Stimulated activated effector memory CD8-positive, alpha-beta T cell treated with anti-CD3 and anti-CD28 coated beads, Interleukin-12 subunit alpha, Interleukin-12 subunit beta, amount 100 ng/mL, for 72 hours (primary cell): ENCODE data around the gene GSK3B.

Experiments
- ATAC-seq: fragments of 150-1000 bp; cut with Tn5 transposase; 2 replicates; pipeline ENCODE4 v1.10.0; 2021
- DNase-seq, 2 donors: peaks; one replicate each; pipeline ENCODE4 v3.0.0; 2021 to 2022; ENCODE audit warnings: low spot score in 2 of 2
- H3K27ac Mint-ChIP-seq: one replicate; pipeline ENCODE4 v1.8.0; 2022; ENCODE audit warnings: mild to moderate bottlenecking, mixed read lengths
- H3K36me3 Mint-ChIP-seq: one replicate; pipeline ENCODE4 v1.8.0; 2022; ENCODE audit warnings: mild to moderate bottlenecking, mixed read lengths
- H3K4me1 Mint-ChIP-seq: one replicate; pipeline ENCODE4 v1.8.0; 2022; ENCODE audit warnings: mixed read lengths
- H3K4me3 Mint-ChIP-seq: one replicate; pipeline ENCODE4 v1.8.0; 2022; ENCODE audit warnings: mild to moderate bottlenecking, mixed read lengths
- H3K9me3 Mint-ChIP-seq: one replicate; pipeline ENCODE4 v1.8.0; 2022; ENCODE audit warnings: mixed read lengths

Gene GSK3B

DNA sequence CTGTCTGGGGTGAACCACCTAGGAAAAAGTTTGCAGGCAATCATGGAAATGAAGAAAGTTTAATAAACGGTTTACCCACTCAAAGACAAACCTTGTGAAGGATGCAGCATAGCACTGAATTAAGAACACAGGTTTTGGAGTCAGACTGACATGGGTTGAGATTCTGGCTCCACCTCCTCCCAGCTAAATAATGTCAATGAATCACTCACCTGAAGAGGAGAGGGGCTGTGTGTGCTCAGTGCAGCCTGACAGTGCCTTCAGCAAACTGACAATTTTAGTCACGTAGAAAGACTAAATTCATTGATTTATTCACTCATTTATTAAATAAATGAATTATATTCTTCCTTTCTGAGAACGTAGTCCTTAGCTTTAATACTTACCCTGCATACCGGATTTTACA, 293.4 kb downstream of the GSK3B start:
- H3K9me3 Mint-ChIP-seq = no peaks in the 10 kb centered on the region
- H3K36me3 Mint-ChIP-seq = no peaks in the 10 kb centered on the region
- no peak for DNase-seq
- ATAC-seq = no peak
- no peaks in the 10 kb centered on the region for H3K4me1 Mint-ChIP-seq
- H3K4me3 Mint-ChIP-seq = no peak overlapping the region
- H3K27ac Mint-ChIP-seq = no peak overlapping the region

DNA sequence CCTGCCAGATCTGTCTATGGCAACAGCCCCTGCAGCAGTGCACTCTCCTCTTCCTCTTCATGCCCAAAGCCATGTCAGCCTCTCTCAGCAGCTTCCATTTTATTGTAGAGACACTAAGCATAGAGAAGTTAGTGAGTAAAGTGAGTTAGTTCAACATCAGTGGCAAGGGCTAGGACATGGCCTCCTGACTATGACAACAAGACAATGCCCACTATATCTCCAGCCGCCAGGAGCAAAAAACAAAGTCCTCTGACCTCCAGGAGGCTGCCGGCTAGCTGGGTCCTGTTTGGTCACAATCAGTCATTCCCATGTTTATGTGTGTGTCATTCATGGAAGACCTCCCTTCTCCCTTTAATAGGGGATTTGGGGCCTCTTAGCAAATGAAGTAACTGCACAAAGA, 297.5 kb downstream of the GSK3B start:
- ATAC-seq (no peak), DNase-seq (no peak)
- Mint-ChIP-seq H3K4me3 (no peak overlapping the region), H3K9me3 (no peaks in the 10 kb centered on the region), H3K27ac (no peak overlapping the region), H3K36me3 (no peaks in the 10 kb centered on the region), H3K4me1 (no peaks in the 10 kb centered on the region)

DNA sequence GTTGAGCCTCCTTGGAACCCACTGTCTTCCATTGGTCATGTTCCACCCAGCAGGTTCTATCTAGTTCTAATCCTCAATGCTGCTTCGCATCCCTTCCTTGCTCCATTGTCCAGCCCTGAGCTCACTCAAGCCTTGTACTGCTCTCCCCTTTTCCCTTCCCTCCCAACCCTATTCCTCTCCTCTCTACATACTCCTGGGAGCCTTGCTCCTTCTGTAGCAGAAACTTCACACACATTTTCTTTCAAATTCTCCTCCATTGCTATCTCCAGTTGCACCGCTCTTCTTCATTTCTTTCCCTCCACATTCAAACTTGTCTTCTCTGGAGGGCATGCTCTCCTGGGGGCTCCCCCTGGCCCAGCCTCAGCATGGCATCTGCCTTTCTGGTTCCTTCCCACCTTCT, 297.9 kb downstream of the GSK3B start:
- H3K9me3 Mint-ChIP-seq = no peaks in the 10 kb centered on the region
- no peak overlapping the region for H3K4me3 Mint-ChIP-seq
- no peaks in the 10 kb centered on the region for H3K4me1 Mint-ChIP-seq
- H3K27ac Mint-ChIP-seq = no peak overlapping the region
- DNase-seq (no peak), ATAC-seq (peak; percentile 38)
- H3K36me3 Mint-ChIP-seq = no peaks in the 10 kb centered on the region

DNA sequence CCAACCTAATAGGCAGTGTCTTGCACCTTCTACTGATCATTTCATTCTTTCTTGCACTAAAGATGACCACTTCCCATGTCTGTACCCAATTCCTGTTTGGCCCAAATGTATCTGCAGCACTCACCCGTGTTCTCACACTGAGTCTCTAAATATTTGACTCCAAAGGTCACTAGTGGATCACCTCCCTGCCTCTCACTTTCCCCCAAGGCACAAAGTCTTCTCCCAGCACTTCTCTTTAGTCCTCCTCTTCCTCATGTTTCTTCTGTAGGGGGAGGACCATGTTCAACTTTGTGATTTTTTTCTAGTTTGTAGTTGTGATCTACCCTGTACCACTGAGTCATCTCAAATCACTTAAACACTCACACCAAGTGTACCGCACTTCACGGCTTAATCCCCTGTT, 298.4 kb downstream of the GSK3B start:
- Mint-ChIP-seq H3K27ac (no peak overlapping the region), H3K4me1 (no peaks in the 10 kb centered on the region), H3K9me3 (no peaks in the 10 kb centered on the region), H3K4me3 (no peak overlapping the region), H3K36me3 (no peaks in the 10 kb centered on the region)
- DNase-seq (no peak), ATAC-seq (no peak)

DNA sequence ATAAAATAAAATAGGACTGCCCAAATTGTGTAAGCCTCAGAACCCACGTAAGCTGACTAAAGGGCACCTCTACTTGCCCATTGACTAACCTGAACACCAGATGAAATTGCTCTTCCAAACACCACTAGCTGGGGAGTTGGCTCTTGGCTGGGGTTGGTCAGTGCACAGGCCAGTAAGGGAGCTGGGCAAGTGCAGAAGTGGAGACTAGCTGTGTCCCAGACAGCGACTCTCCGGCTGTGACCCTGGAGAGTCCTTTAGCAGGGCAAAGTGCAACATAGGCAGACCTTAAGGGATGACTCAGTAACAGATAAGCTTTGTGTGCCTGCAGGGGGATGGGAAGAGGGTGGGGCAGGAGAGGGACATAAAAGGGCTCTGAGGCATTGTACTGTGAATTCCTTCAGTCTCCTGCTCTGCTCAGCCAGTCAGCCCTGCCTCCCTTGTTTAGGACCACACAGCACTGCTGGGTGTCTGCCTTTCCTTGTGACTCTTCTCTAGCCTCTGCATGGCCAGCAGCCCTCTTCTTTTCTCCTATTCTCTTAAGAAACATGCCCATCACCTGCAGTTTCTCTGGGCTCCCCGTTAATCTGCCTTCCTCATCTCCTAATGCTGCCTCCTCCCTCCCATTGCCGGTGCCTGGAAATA, 299.2 kb downstream of the GSK3B start:
- Mint-ChIP-seq H3K36me3 (no peaks in the 10 kb centered on the region), H3K27ac (no peak overlapping the region), H3K9me3 (no peaks in the 10 kb centered on the region), H3K4me3 (no peak overlapping the region), H3K4me1 (no peaks in the 10 kb centered on the region)
- no peak for DNase-seq
- ATAC-seq = peak; percentile 31

DNA sequence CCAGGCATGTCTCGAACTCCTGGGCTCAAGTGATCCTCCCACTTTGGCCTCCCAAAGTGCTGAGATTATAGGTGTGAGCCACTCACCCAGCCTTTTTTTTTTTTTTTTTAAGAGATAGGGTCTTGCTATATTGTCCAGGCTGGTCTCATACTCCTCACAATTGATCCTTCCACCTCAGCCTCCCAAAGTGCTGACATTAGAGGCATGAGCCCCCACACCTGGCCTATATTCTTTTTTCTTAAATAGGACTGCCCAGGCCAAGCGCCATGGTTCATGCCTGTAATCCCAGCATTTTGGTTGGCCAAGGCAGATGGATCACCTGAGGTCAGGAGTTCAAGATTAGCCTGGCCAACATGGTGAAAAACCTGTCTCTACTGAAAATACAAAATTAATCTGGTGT, 299.8 kb downstream of the GSK3B start:
- H3K36me3 Mint-ChIP-seq = no peaks in the 10 kb centered on the region
- no peak overlapping the region for H3K4me3 Mint-ChIP-seq
- H3K27ac Mint-ChIP-seq = no peak overlapping the region
- no peaks in the 10 kb centered on the region for H3K9me3 Mint-ChIP-seq
- H3K4me1 Mint-ChIP-seq = no peaks in the 10 kb centered on the region
- DNase-seq (no peak), ATAC-seq (no peak)

DNA sequence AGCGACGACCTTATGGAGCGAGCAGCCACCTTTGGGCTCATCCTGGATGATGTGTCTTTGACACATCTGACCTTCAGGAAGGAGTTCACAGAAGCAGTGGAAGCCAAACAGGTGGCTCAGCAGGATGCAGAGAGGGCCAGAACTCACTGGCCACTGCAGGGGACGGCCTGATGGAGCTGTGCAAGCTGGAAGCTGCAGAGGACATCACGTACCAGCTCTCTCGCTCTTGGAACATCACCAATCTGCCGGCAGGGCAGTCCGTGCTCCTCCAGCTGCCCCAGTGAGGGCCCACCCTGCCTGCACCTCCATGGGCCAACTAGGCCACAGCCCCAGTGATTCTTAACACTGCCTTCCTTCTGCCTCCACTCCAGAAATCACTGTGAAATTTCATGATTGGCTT, 302.0 kb downstream of the GSK3B start:
- Mint-ChIP-seq H3K9me3 (no peaks in the 10 kb centered on the region), H3K36me3 (no peaks in the 10 kb centered on the region), H3K4me3 (no peak overlapping the region), H3K27ac (no peak overlapping the region), H3K4me1 (no peaks in the 10 kb centered on the region)
- ATAC-seq (no peak), DNase-seq (no peak)

DNA sequence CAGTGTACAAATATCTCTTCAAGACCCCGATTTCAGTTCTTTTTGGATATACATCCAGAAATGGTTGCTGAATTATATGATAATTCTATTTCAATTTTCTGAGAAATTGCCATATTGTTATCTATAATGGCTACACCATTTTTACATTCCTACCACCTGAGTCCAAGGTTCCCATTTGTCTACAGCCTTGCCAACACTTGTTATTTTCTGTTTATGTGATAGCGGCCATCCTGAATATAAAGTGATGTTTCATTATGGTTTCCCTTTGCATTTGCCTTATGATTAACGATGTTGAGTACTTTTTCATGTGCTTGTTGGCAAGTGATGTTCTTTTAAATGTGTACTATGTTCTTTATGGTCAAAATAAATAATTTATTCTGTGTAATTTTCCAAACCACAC, 303.9 kb downstream of the GSK3B start:
- Mint-ChIP-seq H3K27ac (no peak overlapping the region), H3K36me3 (no peaks in the 10 kb centered on the region), H3K4me1 (no peaks in the 10 kb centered on the region), H3K4me3 (no peak overlapping the region), H3K9me3 (no peaks in the 10 kb centered on the region)
- DNase-seq = no peak
- no peak for ATAC-seq

DNA sequence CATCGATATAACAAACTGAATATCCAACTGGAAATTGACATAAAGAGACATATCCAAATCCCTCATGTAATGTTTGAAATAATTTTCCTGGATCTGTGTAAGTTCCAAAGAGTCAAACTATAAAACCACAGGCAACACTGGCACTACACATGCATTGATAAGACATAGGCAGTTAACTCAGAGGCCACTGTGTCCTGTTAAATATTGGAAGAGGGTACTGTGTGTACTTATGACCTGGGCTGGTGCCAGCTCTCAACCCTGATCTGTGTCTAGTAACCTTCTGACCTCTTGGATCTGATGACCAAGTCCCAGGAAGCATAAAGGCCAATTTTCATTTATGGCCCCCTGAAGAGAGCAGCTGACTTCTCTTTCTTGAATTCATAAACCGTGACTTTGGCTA, 307.8 kb downstream of the GSK3B start:
- Mint-ChIP-seq H3K9me3 (no peaks in the 10 kb centered on the region), H3K4me3 (no peak overlapping the region), H3K36me3 (no peaks in the 10 kb centered on the region), H3K4me1 (no peaks in the 10 kb centered on the region), H3K27ac (no peak overlapping the region)
- ATAC-seq (no peak), DNase-seq (no peak)

DNA sequence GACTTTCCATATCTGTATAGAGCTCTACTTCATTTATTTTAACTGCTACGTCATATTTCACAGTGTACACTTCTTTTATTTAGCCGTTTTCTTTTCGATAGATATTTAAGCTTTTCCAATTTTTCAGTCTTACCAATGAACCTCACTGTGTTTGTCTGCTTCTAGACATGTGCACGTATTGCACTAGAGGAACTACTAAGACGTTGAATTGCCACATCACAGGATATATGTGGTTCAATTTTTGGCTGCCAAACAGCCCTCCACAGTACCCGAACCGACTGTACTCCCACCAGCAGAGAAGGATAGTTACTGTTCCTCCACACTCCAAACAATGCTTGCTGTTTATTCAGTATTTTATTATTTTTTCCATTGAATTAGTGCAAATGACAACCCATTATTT, 310.4 kb downstream of the GSK3B start:
- Mint-ChIP-seq H3K36me3 (no peaks in the 10 kb centered on the region), H3K9me3 (no peaks in the 10 kb centered on the region), H3K4me1 (peaks cover 5% of the 10 kb centered on the region), H3K27ac (no peak overlapping the region), H3K4me3 (no peak overlapping the region)
- ATAC-seq = no peak
- no peak for DNase-seq

DNA sequence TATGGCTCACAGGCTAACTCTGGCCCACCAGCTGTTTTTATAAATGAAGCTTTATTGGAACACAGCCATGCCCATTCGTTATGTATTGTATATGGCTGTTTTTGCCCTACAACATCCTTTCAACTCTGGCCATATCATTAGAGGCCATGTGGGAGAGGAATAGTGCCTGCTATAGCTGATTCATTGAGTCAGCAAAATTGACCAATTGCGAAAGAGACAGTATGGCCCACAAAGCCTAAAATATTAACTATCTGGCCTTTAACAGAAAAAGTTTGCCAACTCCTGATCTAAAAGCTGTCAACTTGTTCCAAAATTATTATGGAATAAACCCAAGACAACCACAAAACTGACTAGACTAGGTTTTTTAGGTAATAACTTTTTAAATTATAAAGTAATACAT, 311.0 kb downstream of the GSK3B start:
- no peaks in the 10 kb centered on the region for H3K9me3 Mint-ChIP-seq
- no peak for DNase-seq
- H3K4me1 Mint-ChIP-seq = peaks cover 5% of the 10 kb centered on the region
- no peak for ATAC-seq
- no peaks in the 10 kb centered on the region for H3K36me3 Mint-ChIP-seq
- H3K27ac Mint-ChIP-seq = no peak overlapping the region
- H3K4me3 Mint-ChIP-seq = no peak overlapping the region

DNA sequence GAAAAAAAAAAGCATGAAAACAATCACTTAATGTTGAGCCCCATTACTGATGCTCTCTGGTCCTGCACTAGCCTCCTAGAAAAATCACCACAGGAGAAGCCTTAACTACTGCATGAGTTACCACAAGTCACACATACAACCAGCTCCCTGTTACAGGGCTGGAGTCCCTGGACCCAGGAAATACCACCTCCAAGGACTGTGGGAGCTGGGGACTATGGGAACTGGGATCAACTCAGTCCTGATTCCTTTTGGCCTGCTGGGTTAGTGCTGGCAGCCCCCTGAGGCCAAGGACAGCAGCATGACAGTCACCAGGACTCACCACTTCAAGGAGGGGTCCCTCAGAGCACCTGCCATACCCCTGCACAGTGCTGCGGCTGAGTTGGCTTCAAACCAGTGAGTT, 311.8 kb downstream of the GSK3B start:
- no peak for ATAC-seq
- no peaks in the 10 kb centered on the region for H3K9me3 Mint-ChIP-seq
- DNase-seq = no peak
- H3K27ac Mint-ChIP-seq = no peak overlapping the region
- H3K36me3 Mint-ChIP-seq = no peaks in the 10 kb centered on the region
- no peak overlapping the region for H3K4me3 Mint-ChIP-seq
- peaks cover 5% of the 10 kb centered on the region for H3K4me1 Mint-ChIP-seq

DNA sequence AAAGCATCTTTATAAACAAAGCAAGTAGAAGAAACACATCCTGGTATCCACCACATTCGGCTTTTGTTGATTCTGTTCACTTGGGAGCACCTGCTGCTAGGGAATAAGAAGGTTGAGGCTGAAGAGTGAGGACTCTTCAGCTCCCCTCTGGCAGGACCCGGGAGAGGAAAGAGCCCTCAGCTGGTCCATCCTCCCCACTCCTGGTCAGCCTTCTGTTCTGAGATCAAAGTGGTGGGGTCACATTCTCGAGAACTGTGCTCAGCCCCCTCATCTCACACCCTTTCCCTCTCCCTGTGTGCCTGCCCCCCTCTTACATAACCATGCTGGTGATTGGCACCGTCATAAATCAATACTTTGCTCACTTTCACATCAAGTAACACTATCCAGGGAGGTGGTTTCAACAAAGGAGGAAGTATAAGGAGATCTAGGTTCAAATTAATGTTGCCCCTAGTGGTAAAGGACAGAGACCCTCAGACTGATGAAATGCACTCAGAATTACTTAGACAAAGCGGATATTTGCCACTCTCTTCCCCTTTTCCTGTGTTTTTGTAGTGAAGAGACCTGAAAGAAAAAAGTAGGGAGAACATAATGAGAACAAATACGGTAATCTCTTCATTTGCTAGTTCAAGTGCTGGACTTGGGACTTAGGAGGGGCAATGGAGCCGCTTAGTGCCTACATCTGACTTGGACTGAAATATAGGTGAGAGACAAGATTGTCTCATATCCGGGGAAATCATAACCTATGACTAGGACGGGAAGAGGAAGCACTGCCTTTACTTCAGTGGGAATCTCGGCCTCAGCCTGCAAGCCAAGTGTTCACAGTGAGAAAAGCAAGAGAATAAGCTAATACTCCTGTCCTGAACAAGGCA, 312.7 kb downstream of the GSK3B start, which contains the start of gene NR1I2:
NR1I2 (plus strand) TSS at position 772 of the 869 bp plus-strand sequence.
- no peak within 1 kb of the TSS for H3K4me3 Mint-ChIP-seq
- no peaks in the 10 kb centered on the region for H3K9me3 Mint-ChIP-seq
- peaks cover 5% of the 10 kb centered on the region for H3K4me1 Mint-ChIP-seq
- H3K27ac Mint-ChIP-seq = peak within 1 kb of the TSS; percentile 43
- ATAC-seq = no peak
- DNase-seq = no peak
- no peaks in the 10 kb centered on the region for H3K36me3 Mint-ChIP-seq

DNA sequence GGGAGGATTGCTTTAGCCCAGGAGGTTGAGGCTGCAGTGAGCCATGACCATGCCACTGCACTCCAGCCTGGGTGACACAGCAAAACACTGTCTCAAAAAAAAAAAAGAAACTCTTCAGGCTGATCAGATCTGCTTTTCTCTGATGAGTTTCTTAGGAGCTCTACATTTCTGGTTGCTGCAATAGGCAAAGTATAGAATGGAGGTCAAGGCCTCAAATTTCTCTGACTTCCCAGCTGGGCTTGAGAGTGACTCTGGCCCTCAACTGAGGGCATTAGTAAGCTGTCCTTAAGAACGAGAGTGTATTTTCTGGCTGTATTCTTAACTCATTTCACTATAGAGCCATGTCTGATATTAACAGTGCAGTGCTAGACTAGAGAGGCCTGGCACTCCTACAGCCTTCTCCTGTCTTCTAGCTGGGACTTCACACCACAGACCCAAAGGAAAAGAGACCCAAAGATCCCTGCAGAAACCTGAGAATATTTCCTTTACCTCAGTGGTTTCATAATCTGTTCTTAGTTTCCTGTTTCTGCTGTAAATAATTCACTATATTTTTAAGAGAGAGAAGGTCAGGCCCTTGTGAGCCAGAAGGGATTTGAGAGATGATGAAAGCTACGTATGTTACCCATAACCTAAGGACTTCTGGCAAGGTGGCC, 314.4 kb downstream of the GSK3B start:
- H3K27ac Mint-ChIP-seq = no peak overlapping the region
- H3K36me3 Mint-ChIP-seq = no peaks in the 10 kb centered on the region
- H3K4me3 Mint-ChIP-seq = no peak overlapping the region
- ATAC-seq (no peak), DNase-seq (no peak)
- peaks cover 5% of the 10 kb centered on the region for H3K4me1 Mint-ChIP-seq
- peaks cover 7% of the 10 kb centered on the region for H3K9me3 Mint-ChIP-seq

DNA sequence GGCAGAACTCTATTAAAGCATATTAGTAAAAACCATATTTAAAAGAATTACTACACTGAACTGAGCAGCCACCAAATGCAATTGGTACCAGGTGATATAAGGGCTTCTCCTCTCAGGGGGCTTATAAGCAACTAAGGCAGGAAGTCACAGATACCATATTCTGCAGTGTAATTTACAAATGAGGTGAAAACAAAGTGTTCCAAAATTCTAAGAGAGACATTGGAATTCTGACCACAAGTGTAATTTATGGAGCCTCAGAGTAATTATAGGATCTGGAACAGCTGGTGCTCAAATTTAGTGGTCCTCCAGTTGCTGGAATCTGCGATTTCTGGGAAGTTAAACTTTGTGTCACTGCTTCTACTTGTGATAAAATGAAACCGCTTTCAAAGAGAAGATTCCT, 315.4 kb downstream of the GSK3B start:
- Mint-ChIP-seq H3K4me1 (peaks cover 5% of the 10 kb centered on the region), H3K9me3 (peaks cover 7% of the 10 kb centered on the region), H3K4me3 (no peak overlapping the region), H3K27ac (no peak overlapping the region), H3K36me3 (no peaks in the 10 kb centered on the region)
- ATAC-seq (no peak), DNase-seq (no peak)

DNA sequence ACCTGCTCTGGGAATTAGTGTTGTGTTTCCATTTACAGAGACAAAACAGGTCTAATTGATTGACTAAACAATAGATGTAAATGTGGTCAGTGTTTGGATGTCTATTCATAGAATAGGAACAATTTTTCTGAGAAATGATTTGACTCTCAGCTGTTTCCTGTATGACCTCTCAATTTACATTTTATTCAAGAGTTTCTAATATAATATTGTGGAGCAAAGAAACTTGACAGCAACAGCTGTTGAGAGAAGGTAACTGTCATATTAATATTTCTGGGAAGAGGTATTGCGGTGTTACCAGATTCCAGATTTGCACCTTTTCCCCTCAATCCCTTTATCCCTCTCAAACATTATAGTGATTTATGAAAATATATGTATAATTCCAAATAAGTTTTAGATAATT, 316.1 kb downstream of the GSK3B start:
- H3K36me3 Mint-ChIP-seq = no peaks in the 10 kb centered on the region

More for the DNA sequence above, 316.1 kb downstream of the GSK3B start:
- Mint-ChIP-seq H3K4me1 (peaks cover 5% of the 10 kb centered on the region), H3K27ac (no peak overlapping the region), H3K9me3 (peaks cover 7% of the 10 kb centered on the region), H3K4me3 (no peak overlapping the region)
- no peak for ATAC-seq
- DNase-seq = no peak
